SKM-1 (cell line): ENCODE data around the gene ID2.

Source experiments
- DNase-seq: peaks from one replicate; lab custom pipeline; 2025; ENCODE audit not compliant: unreplicated experiment; lab: John Stamatoyannopoulos, UW

Gene ID2, protein sequence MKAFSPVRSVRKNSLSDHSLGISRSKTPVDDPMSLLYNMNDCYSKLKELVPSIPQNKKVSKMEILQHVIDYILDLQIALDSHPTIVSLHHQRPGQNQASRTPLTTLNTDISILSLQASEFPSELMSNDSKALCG

DNA sequence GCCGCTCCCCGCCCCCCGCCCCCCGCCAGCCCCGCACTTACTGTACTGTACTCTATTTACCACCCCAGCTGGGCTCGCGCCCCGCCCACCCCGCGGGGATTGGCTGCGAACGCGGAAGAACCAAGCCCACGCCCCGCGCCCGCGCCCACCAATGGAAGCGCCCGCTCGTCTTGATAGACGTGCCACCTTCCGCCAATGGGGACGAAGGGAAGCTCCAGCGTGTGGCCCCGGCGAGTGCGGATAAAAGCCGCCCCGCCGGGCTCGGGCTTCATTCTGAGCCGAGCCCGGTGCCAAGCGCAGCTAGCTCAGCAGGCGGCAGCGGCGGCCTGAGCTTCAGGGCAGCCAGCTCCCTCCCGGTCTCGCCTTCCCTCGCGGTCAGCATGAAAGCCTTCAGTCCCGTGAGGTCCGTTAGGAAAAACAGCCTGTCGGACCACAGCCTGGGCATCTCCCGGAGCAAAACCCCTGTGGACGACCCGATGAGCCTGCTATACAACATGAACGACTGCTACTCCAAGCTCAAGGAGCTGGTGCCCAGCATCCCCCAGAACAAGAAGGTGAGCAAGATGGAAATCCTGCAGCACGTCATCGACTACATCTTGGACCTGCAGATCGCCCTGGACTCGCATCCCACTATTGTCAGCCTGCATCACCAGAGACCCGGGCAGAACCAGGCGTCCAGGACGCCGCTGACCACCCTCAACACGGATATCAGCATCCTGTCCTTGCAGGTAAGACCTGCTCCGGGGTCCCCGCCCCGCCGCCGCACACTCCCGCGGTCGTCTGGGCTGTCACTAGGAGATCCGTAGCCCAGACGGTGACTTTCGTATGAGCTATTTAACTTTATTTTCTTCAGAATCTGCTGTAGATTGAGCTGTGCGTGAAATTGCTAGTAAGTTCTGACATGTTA is at the start of gene ID2:
ID2 (plus strand) TSS at position 271 of the 907 bp plus-strand sequence; CDS start at position 381, 110 bp downstream.
- DNase-seq, result peak; percentile 85

DNA sequence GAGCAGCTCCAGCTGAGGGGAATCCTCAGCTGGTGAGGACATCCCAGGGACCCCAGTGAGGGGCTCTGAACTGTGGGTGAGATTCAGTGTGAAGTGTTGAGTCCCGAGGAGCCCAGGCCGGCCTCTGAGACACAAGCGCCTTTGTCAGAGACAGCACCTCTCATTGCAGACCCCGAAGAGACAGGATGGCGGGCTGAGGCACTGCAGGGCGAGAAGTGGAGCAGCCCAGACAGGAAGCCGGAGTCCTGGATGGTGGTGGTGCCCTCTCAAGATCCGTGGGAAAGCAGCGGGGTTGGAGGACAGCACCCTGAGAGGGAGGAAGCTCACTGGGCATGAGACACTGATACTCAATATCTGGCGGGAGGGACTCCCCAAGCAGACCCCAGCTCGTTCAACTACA is 49.1 kb upstream of the ID2 start:
- no peak for DNase-seq

DNA sequence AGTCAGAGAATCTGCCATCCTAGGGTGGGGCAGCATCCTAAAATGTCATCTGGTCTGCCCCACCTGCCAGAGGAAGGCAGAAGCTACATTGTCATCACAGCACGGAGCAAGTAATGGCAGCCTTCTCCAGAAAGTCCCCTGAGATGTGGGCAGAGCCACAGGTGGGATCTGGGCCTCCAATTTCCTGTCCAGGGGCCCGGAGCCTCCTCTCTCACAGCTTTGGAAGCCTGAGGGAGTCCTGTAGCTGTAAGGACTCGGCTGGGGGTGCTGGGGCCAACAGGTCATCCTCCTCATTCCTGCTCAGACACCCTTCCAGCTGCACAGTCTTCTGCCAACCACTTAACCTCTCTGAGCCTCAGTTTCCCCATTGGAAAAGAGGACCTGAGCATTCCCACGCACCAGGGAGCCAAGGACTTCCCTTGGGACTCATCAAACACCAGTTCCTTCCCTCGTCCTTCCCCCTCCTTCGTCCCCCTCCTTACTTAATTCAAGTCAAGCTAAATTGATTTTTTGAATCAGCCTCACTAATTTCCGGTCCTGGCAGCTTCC is 48.6 kb upstream of the ID2 start:
- no peak for DNase-seq

- DNase-seq, result no peak
These were observed 48.0 kb upstream of the ID2 start for GRCh38 chr2:8633735-8634313.

- DNase-seq, result no peak
These were observed 47.2 kb upstream of the ID2 start for GRCh38 chr2:8634466-8635172.

GRCh38 chr2:8636041-8636491 is 45.8 kb upstream of the ID2 start:
- DNase-seq, result no peak

GRCh38 chr2:8636721-8637636 is 44.9 kb upstream of the ID2 start:
- no peak for DNase-seq

- no peak for DNase-seq
These were observed 43.5 kb upstream of the ID2 start for GRCh38 chr2:8638327-8638726.

GRCh38 chr2:8639122-8639635 is 42.7 kb upstream of the ID2 start:
- DNase-seq, result no peak

DNA sequence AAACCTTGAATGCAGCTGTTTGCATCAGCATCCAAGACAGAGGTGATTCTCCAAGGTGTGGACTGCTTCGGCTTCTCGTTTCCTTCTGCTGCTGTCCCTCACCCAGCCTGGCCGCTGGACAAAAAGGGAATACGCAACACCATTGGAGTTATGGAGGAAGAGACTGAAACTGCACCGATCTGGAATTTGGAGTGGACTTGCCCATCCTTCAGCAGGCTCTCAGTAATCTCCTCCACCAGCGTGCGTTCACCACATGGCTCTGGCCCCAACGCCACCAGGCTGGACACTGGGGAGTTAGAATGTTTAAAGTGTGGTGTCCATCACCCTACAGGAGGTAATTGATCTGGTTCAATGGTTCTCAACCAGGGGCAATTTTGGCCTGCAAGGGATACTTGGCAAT is 41.4 kb upstream of the ID2 start:
- no peak for DNase-seq

GRCh38 chr2:8641301-8641965 is 40.4 kb upstream of the ID2 start:
- no peak for DNase-seq

DNA sequence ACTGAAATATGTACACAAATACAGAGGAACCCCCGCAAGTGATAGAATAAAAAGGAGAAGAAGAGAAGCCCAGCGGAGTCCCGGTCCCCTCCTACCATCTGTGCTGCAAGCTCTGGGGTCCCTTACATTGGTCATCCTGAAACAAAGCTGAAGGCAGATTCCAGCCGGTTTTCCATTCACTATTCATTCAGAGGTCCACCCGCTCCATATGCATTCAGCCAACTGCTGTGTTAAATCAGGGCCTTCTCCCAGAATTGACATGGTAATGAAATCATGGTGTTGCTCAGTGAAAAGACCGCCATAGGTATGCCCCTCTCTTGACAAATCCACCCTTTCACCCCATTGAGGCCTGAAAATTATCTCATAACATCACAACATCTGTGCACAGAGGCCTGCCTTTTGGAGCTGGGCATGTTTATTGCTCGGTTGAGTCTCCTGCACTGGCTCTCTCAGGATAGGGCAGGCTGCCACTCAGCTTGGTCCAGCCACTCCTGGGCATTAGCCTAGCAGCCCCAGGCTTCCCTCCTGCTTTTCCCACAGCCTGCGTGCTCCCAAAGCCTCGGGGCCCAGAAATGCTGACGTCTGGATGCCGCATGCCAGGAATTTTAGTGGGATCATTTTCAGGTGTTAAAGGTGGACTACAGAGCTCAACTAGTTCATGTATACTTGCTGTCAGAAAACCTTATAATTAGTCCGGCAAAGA is 39.3 kb upstream of the ID2 start:
- no peak for DNase-seq

- DNase-seq, result no peak
These were observed 38.4 kb upstream of the ID2 start for GRCh38 chr2:8643250-8643995.

- DNase-seq, result no peak
These were observed 37.9 kb upstream of the ID2 start for GRCh38 chr2:8643996-8644356.

- DNase-seq, result peak; percentile 88
These were observed 37.2 kb upstream of the ID2 start for GRCh38 chr2:8644605-8645175.

- no peak for DNase-seq
These were observed 36.6 kb upstream of the ID2 start for GRCh38 chr2:8645176-8645831.

- no peak for DNase-seq
These were observed 35.0 kb upstream of the ID2 start for GRCh38 chr2:8646731-8647461.
